HepG2 (cell line): ENCODE data around the gene TMEM86B. TPM values are rescaled to one million over a fixed set of nuclear protein-coding genes. Genes with fewer than 3 reads are reported as not detected.

Experiments used
- ATAC-seq: fragments of 200-7000 bp; cut with Tn5 transposase; 3 replicates; pipeline ENCODE4 v1.9.1; 2020; ENCODE audit warnings: mild to moderate bottlenecking, moderate library complexity
- BruUV-seq: library from RNA; stranded (reverse); fragments of 400-500 nt; replicated peaks from 2 replicates; lab custom pipeline; 2021; lab: Mats Ljungman, UMichigan
- CTCF ChIA-PET: fragments of 300-600 bp; formaldehyde crosslinking; extraction: SDS; loops from one replicate; lab custom pipeline; 2021; ENCODE audit warnings: low total read pairs, inconsistent platforms, low intra/inter-chr PET ratio; lab: Yijun Ruan, JAX
- POLR2A ChIA-PET: fragments of 350-600 bp; sonication (Branson Sonifier 250); formaldehyde crosslinking; loops from one replicate; lab custom pipeline; 2020; ENCODE audit warnings: antibody characterized with exemption, inconsistent platforms; lab: Yijun Ruan, JAX
- DNase-seq: peaks from one replicate; pipeline ENCODE4 v3.0.0-alpha.2; 2015; ENCODE audit warnings: low spot score
- FAIRE-seq: peaks from 3 replicates; lab custom pipeline; 2011; peaks lifted over from hg19 to GRCh38; lab: Jason Lieb, UNC
- H2AFZ ChIP-seq: one replicate; pipeline ENCODE4 v1.6.1; 2011; ENCODE audit warnings: low read length, inconsistent platforms
- H3K27ac ChIP-seq: fragments of 300-600 bp; 3 replicates; pipeline ENCODE4 v1.8.0; 2011; ENCODE audit warnings: mixed run types, mild to moderate bottlenecking, mixed read lengths, low read length, inconsistent platforms; ENCODE audit not compliant: insufficient read depth; ENCODE audit errors: extremely low read length
- H3K27me3 ChIP-seq, 2 experiments: fragments of 200-600 bp in 1 of 2; 2 replicates in 1 of 2; 3 replicates in 1 of 2; pipeline versions ENCODE4 v1.6.0 to v1.8.0; 2011; ENCODE audit warnings: low read length in 2 of 2, mild to moderate bottlenecking in 2 of 2, moderate library complexity in 2 of 2, inconsistent platforms in 1 of 2; ENCODE audit not compliant: insufficient read depth in 2 of 2, control insufficient read depth in 1 of 2
- H3K36me3 ChIP-seq, 2 experiments: fragments of 200-600 bp in 1 of 2; replicated peaks in 1 of 2; 2 replicates in 1 of 2; 3 replicates in 1 of 2; pipeline versions ENCODE4 v1.5.1 to v1.8.0; 2011; ENCODE audit warnings: low read length in 2 of 2, inconsistent platforms in 1 of 2; ENCODE audit not compliant: insufficient read depth in 2 of 2, control insufficient read depth in 1 of 2
- H3K4me1 ChIP-seq: 2 replicates; pipeline ENCODE4 v1.5.1; 2012; ENCODE audit warnings: low read length, inconsistent platforms; ENCODE audit not compliant: insufficient read depth
- H3K4me2 ChIP-seq: 2 replicates; pipeline ENCODE4 v1.6.0; 2011; ENCODE audit warnings: low read depth, low read length, inconsistent platforms
- H3K4me3 ChIP-seq, 3 experiments: fragments of 200-600 bp in 1 of 3; sonication (generic), shearing (Covaris generic) in 1 of 3; replicated peaks in 1 of 3; 2 replicates each; pipeline ENCODE4 v1.5.1; 2011 to 2016; ENCODE audit warnings: low read length in 3 of 3, inconsistent platforms in 2 of 3, low read depth in 2 of 3, mild to moderate bottlenecking in 2 of 3, control low read depth in 1 of 3, mixed read lengths in 1 of 3; ENCODE audit not compliant: insufficient read depth in 1 of 3
- H3K79me2 ChIP-seq: one replicate; pipeline ENCODE4 v1.6.1; 2011; ENCODE audit warnings: low read length, inconsistent platforms; ENCODE audit not compliant: insufficient read depth
- H3K9ac ChIP-seq: 2 replicates; pipeline ENCODE4 v1.6.0; 2011; ENCODE audit warnings: mild to moderate bottlenecking, low read depth, low read length, inconsistent platforms; ENCODE audit not compliant: insufficient read depth
- H3K9me3 ChIP-seq: 2 replicates; pipeline ENCODE4 v1.5.1; 2012; ENCODE audit warnings: mild to moderate bottlenecking, low read length
- H4K20me1 ChIP-seq: 2 replicates; pipeline ENCODE4 v1.6.0; 2011; ENCODE audit warnings: inconsistent platforms, mild to moderate bottlenecking, low read length, moderate library complexity; ENCODE audit not compliant: insufficient read depth
- ATF6 ChIP-seq: sonication (generic); formaldehyde crosslinking; conservative IDR thresholded peaks from 2 replicates; pipeline ENCODE4 v1.4.0; 2020; ENCODE audit warnings: missing genetic modification reagents
- IKZF4 ChIP-seq: sonication (generic); formaldehyde crosslinking; IDR thresholded peaks from 2 replicates; pipeline ENCODE4 v1.5.1; 2020; ENCODE audit warnings: borderline replicate concordance, mild to moderate bottlenecking, low read depth, missing genetic modification reagents; ENCODE audit errors: not compliant biosample characterization
- JARID2 ChIP-seq: sonication (generic); formaldehyde crosslinking; IDR thresholded peaks from 2 replicates; pipeline ENCODE4 v1.8.1; 2023; ENCODE audit warnings: missing genetic modification reagents, inconsistent platforms; ENCODE audit not compliant: insufficient replicate concordance
- KLF16 ChIP-seq, 2 experiments: sonication (generic) in 1 of 2; formaldehyde crosslinking in 1 of 2; IDR thresholded peaks; 2 replicates each; pipeline versions ENCODE4 v1.6.1 to v1.8.0; 2016 to 2023; ENCODE audit warnings: missing genetic modification reagents in 2 of 2, missing compliant biosample characterization in 1 of 2
- MTA1 ChIP-seq: sonication (generic); formaldehyde crosslinking; IDR thresholded peaks from 2 replicates; pipeline ENCODE4 v1.4.0; 2020; ENCODE audit warnings: missing genetic modification reagents, mild to moderate bottlenecking, borderline replicate concordance
- NFRKB ChIP-seq: fragments of 450-650 bp; IDR thresholded peaks from 2 replicates; pipeline ENCODE4 v1.6.1; 2017
- NFYB ChIP-seq: sonication (generic); formaldehyde crosslinking; IDR thresholded peaks from 2 replicates; pipeline ENCODE4 v1.4.0; 2020; ENCODE audit warnings: missing genetic modification reagents
- PITX1 ChIP-seq: sonication (generic); formaldehyde crosslinking; IDR thresholded peaks from 2 replicates; pipeline ENCODE4 v1.5.1; 2020; ENCODE audit warnings: mild to moderate bottlenecking, missing genetic modification reagents
- PLRG1 ChIP-seq: fragments of 450-650 bp; conservative IDR thresholded peaks from 2 replicates; pipeline ENCODE4 v1.6.1; 2016
- PREB ChIP-seq: sonication (generic); formaldehyde crosslinking; IDR thresholded peaks from 2 replicates; pipeline ENCODE4 v1.4.0; 2020; ENCODE audit warnings: missing genetic modification reagents
- RAD51 ChIP-seq: fragments of 450-650 bp; IDR thresholded peaks from 2 replicates; pipeline ENCODE4 v1.6.1; 2016; ENCODE audit warnings: borderline replicate concordance
- RBAK ChIP-seq: sonication (generic); formaldehyde crosslinking; IDR thresholded peaks from 2 replicates; pipeline ENCODE4 v1.5.1; 2020; ENCODE audit warnings: mild to moderate bottlenecking, missing genetic modification reagents
- ZBTB46 ChIP-seq: sonication (generic); formaldehyde crosslinking; IDR thresholded peaks from 2 replicates; pipeline ENCODE4 v1.4.0; 2020; ENCODE audit warnings: mild to moderate bottlenecking, missing genetic modification reagents, borderline replicate concordance
- ZFP36 ChIP-seq: fragments of 150-350 bp; IDR thresholded peaks from 2 replicates; pipeline ENCODE4 v1.6.1; 2018; ENCODE audit warnings: borderline replicate concordance, low read length, low read depth; ENCODE audit not compliant: partially characterized antibody
- ZMAT3 ChIP-seq: sonication (generic); formaldehyde crosslinking; conservative IDR thresholded peaks from 2 replicates; pipeline ENCODE4 v1.7.0; 2021; ENCODE audit warnings: missing genetic modification reagents
- ZNF205 ChIP-seq: IDR thresholded peaks from 2 replicates; pipeline ENCODE4 v1.6.1; 2018; ENCODE audit warnings: missing biosample characterization, missing genetic modification reagents
- ZNF296 ChIP-seq: sonication (generic); formaldehyde crosslinking; conservative IDR thresholded peaks from 2 replicates; pipeline ENCODE4 v1.5.0; 2020; ENCODE audit warnings: mild to moderate bottlenecking, missing genetic modification reagents
- ZNF331 ChIP-seq: sonication (generic); formaldehyde crosslinking; IDR thresholded peaks from 2 replicates; pipeline ENCODE4 v1.4.0; 2020; ENCODE audit warnings: missing genetic modification reagents
- ZNF546 ChIP-seq: sonication (generic); formaldehyde crosslinking; conservative IDR thresholded peaks from 2 replicates; pipeline ENCODE4 v1.8.1; 2023; ENCODE audit warnings: mild to moderate bottlenecking, missing genetic modification reagents
- ZNF790 ChIP-seq: sonication (generic); formaldehyde crosslinking; IDR thresholded peaks from 2 replicates; pipeline ENCODE4 v1.8.0; 2022; ENCODE audit warnings: missing genetic modification reagents, mild to moderate bottlenecking, borderline replicate concordance
- WGBS: methylation state at CpG from one replicate; pipeline ENCODE4 v1.1.6; 2017; ENCODE audit warnings: low lambda C conversion rate; 5-methylcytosine and 5-hydroxymethylcytosine counted together
- in situ Hi-C: cut with HindIII; loops from 2 replicates; pipeline ENCODE4 v1.10.0; 2017; ENCODE audit warnings: low pct_unique_long_range_greater_than_20kb; ENCODE audit not compliant: extremely low pct_ligation_motif_present
- intact Hi-C: fragments of 100-400 bp; cut with micrococcal nuclease; formaldehyde crosslinking; loops from one replicate; pipeline ENCODE4 v1.10.0; 2022; ENCODE audit not compliant: unreplicated experiment
- polyA plus RNA-seq, 8 experiments: library from polyadenylated mRNA; depleted of rRNA in 3 of 8; stranded (reverse) in 7 of 8; unstranded in 1 of 8; fragments of >200 nt; fragmentation: Illumina TruSeq in 4 of 8; extraction: Trizol in 4 of 8; gene quantifications; 2 replicates each; pipeline versions ENCODE4 v1.2.1 to v1.2.3, GENCODE V29; 2011 to 2016; ENCODE audit warnings: low read depth in 4 of 8, missing spikeins in 1 of 8, mixed read lengths in 1 of 8; ENCODE audit not compliant: insufficient read depth in 1 of 8
- total RNA-seq, 5 experiments: library from RNA; depleted of rRNA; stranded (reverse); fragments of >200 nt; fragmentation: Illumina TruSeq; extraction: Trizol; gene quantifications; 2 replicates each; pipeline ENCODE4 v1.2.3, GENCODE V29; 2016; ENCODE audit warnings: low read depth in 1 of 5

The TMEM86B gene
- total and polyA plus RNA-seq, 2 of the 13 experiments (the other 11 are each of a cell fraction or from before 2014, with no cell fraction given) = 7.7 to 9.6 TPM

DNA sequence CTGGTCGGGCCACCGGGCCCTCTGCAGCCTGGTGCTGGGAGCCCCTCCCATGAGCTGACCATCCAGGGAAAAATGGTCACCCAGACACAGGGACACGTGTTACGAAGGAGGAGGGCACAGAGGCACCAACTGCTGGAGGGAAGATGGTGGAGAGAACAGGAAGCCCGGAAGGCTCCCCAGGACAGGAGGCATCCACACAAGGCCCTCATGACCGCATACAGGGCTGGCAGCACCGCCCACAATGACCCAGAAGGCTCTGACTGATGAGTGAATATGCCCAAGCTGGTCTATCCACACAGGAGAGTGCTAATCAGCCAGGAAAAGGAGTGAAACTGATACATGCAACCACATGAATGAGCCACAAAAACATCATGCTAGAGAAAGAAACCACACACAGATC, 14.0 kb upstream of the TMEM86B start:
- Histone ChIP-seq H3K27ac (no peak overlapping the region), H4K20me1 (peaks cover 6% of the 10 kb centered on the region; the same call in 1 of the 2 replicates), H3K4me1 (no peaks in the 10 kb centered on the region), H3K36me3 (peaks cover 53 to 87% of the 10 kb centered on the region in 2 experiments), H3K79me2 (peaks cover 4% of the 10 kb centered on the region), H3K9me3 (no peaks in the 10 kb centered on the region)
- FAIRE-seq (no peak), DNase-seq (no peak)
- intact Hi-C loops = no loop called here
- CTCF ChIA-PET = no interaction called here
- no peak for TF ChIP-seq ZNF296 (CRISPR knock-in tag)
- TF ChIP-seq RAD51 = no peak
- no peak for TF ChIP-seq ZNF205 (CRISPR knock-in tag)
- TF ChIP-seq ATF6 = no peak
- no peak for TF ChIP-seq KLF16 (CRISPR knock-in tag; IDR thresholded peaks at IDR 0.05)
- no peak for TF ChIP-seq PREB
- TF ChIP-seq ZBTB46 (CRISPR knock-in tag) = no peak
- TF ChIP-seq NFYB = no peak
- TF ChIP-seq ZFP36 = no peak
- TF ChIP-seq MTA1 (CRISPR knock-in tag) = no peak
- no peak for TF ChIP-seq ZNF546 (CRISPR knock-in tag)
- no peak for TF ChIP-seq RBAK
- no peak for TF ChIP-seq IKZF4 (CRISPR knock-in tag)
- no peak for TF ChIP-seq JARID2 (CRISPR knock-in tag)
- no peak for TF ChIP-seq PLRG1
- no peak for TF ChIP-seq PITX1
- no peak for TF ChIP-seq ZMAT3 (CRISPR knock-in tag)
- no peak for TF ChIP-seq NFRKB
- no peak for TF ChIP-seq ZNF790 (CRISPR knock-in tag)
- no peak for TF ChIP-seq ZNF331 (CRISPR knock-in tag)
- TF ChIP-seq, all 625 proteins: peak for 0
- H3K4me2 ChIP-seq = no peak overlapping the region
- in situ Hi-C loops = no loop called here
- no peak for ATAC-seq
- no TSS peak for BruUV-seq
- POLR2A ChIA-PET = no interaction called here
- no peak overlapping the region for H3K4me3 ChIP-seq
- no peak overlapping the region for H3K9ac ChIP-seq
- no peaks in the 10 kb centered on the region for H3K27me3 ChIP-seq
- WGBS = 96% methylated on average over 7 of the region's 7 CpGs
- no peak overlapping the region for H2AFZ ChIP-seq
